Calu3 (cell line): Measurements from ENCODE around the gene PCDH9. TPM values are rescaled to one million over a fixed set of nuclear protein-coding genes. Genes with fewer than 3 reads are reported as not detected.

Experiments used
- BruUV-seq: library from RNA; stranded (reverse); fragments of 400-500 nt; replicated peaks from 2 replicates; lab custom pipeline; 2021; lab: Mats Ljungman, UMichigan
- CTCF ChIA-PET: fragments of 300-600 bp; sonication (Branson Sonifier 250); formaldehyde crosslinking; loops from one replicate; lab custom pipeline; 2022; ENCODE audit warnings: antibody characterized with exemption; lab: Charles Lee
- DNase-seq: peaks from one replicate; pipeline ENCODE4 v3.0.0; 2022
- H3K27ac Mint-ChIP-seq: one replicate; pipeline ENCODE4 v1.8.0; 2022; ENCODE audit warnings: mixed read lengths; ENCODE audit not compliant: unreplicated experiment
- H3K27me3 Mint-ChIP-seq: one replicate; pipeline ENCODE4 v1.8.0; 2022; ENCODE audit warnings: mixed read lengths; ENCODE audit not compliant: unreplicated experiment
- H3K36me3 Mint-ChIP-seq: one replicate; pipeline ENCODE4 v1.8.0; 2022; ENCODE audit warnings: mild to moderate bottlenecking, moderate library complexity, mixed read lengths; ENCODE audit not compliant: insufficient read depth, unreplicated experiment
- H3K4me1 Mint-ChIP-seq: one replicate; pipeline ENCODE4 v1.8.0; 2022; ENCODE audit warnings: mild to moderate bottlenecking, low read depth, mixed read lengths; ENCODE audit not compliant: unreplicated experiment
- H3K4me3 Mint-ChIP-seq: one replicate; pipeline ENCODE4 v1.8.0; 2022; ENCODE audit warnings: mild to moderate bottlenecking, low read depth, moderate library complexity, mixed read lengths; ENCODE audit not compliant: unreplicated experiment
- H3K9me3 Mint-ChIP-seq: one replicate; pipeline ENCODE4 v1.8.0; 2022; ENCODE audit warnings: low read depth, mixed read lengths; ENCODE audit not compliant: unreplicated experiment
- CTCF ChIP-seq: fragments of 200-600 bp; IDR thresholded peaks from one replicate; pipeline ENCODE4 v1.8.0; 2022; ENCODE audit warnings: antibody characterized with exemption; ENCODE audit not compliant: unreplicated experiment
- intact Hi-C: fragments of 100-400 bp; cut with micrococcal nuclease; formaldehyde crosslinking; loops from one replicate; pipeline ENCODE4 v1.10.0; 2022; ENCODE audit not compliant: unreplicated experiment
- total RNA-seq: library from RNA; stranded (reverse); gene quantifications from 2 replicates; pipeline ENCODE4 v1.2.3, GENCODE V29; 2022

PCDH9 gene
- total RNA-seq, 1 experiment from 2014 or later: 1.3 TPM

DNA sequence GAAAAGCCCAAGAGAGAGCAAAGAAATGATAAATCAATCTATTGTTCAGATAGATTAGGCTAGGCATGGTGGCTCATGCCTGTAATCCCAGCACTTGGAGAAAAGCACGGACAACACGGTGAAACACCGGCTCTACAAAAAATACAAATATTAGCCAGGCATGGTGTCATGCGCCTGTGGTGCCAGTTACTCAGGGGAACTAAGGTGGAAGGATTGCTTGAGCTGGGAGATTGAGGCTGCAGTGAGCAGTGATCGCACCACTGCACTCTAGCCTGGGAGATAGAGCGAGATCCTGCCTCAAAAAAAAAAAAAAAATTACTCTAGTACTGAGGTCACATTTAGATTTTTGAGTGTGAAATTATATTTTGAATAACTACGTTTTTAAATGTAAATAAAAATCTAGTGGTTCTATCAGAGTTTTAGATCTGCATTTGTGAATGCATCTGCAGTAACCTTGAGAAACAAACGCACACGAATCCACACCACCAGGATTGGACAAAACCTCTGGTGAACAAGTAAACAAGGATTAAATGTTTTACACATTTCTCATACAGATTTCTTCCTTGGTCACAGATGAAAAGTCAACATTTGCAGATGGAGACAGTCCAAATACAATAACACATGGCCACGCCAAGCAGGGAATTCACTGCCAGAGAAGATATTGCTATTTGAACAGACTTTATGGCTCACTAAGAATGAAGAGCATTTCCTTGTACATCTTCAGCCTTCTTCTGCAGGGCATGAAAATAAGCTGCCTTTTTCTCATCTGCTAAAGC lies 917.6 kb downstream of the PCDH9 start:
- no peak for DNase-seq
- Mint-ChIP-seq H3K27me3 (no peaks in the 10 kb centered on the region), H3K4me1 (no peaks in the 10 kb centered on the region), H3K4me3 (no peak overlapping the region), H3K9me3 (peaks cover 3% of the 10 kb centered on the region), H3K36me3 (no peaks in the 10 kb centered on the region), H3K27ac (no peak overlapping the region)
- BruUV-seq: no TSS peak
- no peak for TF ChIP-seq CTCF
- intact Hi-C loops: no loop called here
- CTCF ChIA-PET: no interaction called here

- Mint-ChIP-seq H3K36me3 (no peaks in the 10 kb centered on the region), H3K27me3 (no peaks in the 10 kb centered on the region), H3K4me3 (no peak overlapping the region), H3K9me3 (no peaks in the 10 kb centered on the region), H3K27ac (no peak overlapping the region), H3K4me1 (no peaks in the 10 kb centered on the region)
- no peak for TF ChIP-seq CTCF
- DNase-seq: no peak
- intact Hi-C loops: no loop called here
- no TSS peak for BruUV-seq
- CTCF ChIA-PET: no interaction called here
Observed at GRCh38 chr13:66305961-66306617, 924.0 kb downstream of the PCDH9 start.

- no peak for DNase-seq
- no peak for TF ChIP-seq CTCF
- Mint-ChIP-seq H3K36me3 (no peaks in the 10 kb centered on the region), H3K4me3 (no peak overlapping the region), H3K27ac (no peak overlapping the region), H3K4me1 (no peaks in the 10 kb centered on the region), H3K9me3 (no peaks in the 10 kb centered on the region), H3K27me3 (no peaks in the 10 kb centered on the region)
- intact Hi-C loops: no loop called here
- no TSS peak for BruUV-seq
- CTCF ChIA-PET: no interaction called here
Observed at GRCh38 chr13:66301482-66301881, 928.7 kb downstream of the PCDH9 start.

DNA sequence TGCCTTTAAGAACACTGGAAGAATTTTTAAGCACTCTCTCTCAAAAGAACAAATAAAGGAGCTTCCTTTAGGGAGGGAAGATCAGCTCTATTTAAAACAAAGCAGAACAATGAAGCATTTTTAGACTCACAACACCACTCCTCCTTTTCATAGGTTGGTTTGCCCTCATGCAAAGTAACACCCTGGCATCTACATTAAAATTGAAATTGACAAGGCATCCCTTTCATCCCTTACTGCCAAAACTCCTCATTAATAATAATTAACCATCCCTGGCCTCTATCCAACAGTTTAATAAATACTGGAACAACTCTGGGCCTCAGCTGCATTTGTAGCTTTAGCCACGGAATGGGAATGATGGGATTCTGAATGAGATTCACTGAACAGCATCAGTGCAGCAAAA lies 929.1 kb downstream of the PCDH9 start:
- no peak for DNase-seq
- CTCF ChIA-PET: no interaction called here
- no TSS peak for BruUV-seq

More for the DNA sequence above, 929.1 kb downstream of the PCDH9 start:
- TF ChIP-seq CTCF: no peak
- Mint-ChIP-seq H3K27me3 (no peaks in the 10 kb centered on the region), H3K4me3 (no peak overlapping the region), H3K36me3 (no peaks in the 10 kb centered on the region), H3K4me1 (no peaks in the 10 kb centered on the region), H3K27ac (no peak overlapping the region), H3K9me3 (no peaks in the 10 kb centered on the region)
- intact Hi-C loops: no loop called here
